SHP77 treated with DMSO at 0.1 percent for 48 hours (cell line): ENCODE measurements around the gene CSNK2A2.

Experiments used
- DNase-seq: peaks from one replicate; lab custom pipeline; 2025; lab: John Stamatoyannopoulos, UW

CSNK2A2 gene

DNA sequence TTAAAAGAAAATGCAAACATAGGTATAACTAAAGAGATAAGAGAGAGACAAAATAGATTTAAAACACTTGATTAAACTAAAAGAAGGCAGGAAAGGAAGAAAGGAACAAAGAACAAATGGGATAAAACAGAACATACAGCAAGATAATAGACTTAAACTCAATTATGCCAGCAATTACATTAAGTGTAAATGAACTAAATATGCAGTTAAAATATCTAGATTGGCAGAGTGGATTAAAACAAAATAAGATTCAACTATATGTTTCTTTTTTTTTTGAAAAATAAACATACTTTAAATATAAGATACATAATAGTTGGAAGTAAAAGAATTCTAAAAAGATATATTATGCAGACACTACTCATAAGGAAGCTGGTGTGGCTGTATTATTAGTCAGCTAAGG is 59.1 kb downstream of the CSNK2A2 start:
- DNase-seq: no peak

DNA sequence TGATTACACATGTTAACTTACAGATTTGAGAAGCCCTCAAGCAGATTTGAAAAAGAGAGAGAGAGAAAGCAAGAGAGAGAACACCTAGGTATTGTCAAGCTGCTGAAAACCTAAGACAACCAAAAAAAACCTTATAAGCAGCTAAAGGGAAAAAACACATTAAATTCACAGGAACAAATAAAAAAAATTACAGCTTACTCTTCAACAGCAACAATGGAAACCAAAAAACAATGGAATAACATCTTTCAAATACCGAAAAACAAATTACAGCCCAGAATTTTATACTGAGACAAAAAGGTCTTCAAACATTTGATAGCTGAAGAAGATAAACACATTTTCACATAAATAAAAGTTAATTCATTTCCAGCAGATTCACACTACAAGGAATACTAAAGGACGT is 60.3 kb downstream of the CSNK2A2 start:
- DNase-seq: no peak

DNA sequence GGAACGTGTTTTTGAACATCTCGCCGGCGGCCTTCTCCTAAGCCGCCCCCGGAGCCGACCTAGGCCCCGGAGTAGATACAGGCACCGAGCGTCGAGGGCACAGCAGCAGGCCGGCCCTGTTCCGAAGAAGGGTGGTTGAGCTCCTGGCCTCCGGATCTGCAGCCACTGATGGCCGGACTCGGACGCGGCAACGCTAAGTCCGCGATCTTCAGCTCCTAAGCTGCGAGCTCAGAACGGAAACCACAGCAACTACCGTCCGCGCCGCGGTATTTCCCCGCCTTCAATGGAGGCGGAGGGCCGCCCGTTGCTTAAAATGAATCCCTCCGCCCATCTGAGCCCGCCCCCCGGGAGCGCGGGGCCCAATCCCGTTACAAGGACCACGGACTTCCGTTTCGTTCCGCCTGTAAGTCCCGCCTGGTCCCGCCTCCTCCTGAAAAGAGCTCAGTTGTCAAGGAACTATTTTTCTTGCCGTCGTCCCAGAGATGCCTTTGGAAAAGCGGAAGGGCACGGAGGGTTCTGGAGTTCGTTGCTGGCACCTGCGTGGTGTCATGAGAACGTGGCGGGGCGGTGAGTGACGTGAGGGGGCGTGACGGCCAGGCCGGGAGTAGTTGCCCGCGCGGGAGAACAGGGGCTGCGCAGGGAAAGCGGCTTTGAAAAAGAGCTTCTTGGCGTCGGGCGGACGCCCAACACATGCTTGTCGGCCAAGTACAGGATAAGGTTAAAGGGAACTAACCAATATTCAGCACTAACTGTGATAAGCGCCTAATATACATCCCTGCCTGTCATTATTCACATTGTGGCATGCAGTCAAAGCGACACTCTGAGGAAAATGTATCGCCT is 68.6 kb downstream of the CSNK2A2 start, which contains the start of gene CFAP20:
TSS of gene CFAP20 (minus strand) at position 285 of the 840 bp plus-strand sequence. CDS start at position 19, 266 bp downstream.
- DNase-seq: peak; percentile 99

DNA sequence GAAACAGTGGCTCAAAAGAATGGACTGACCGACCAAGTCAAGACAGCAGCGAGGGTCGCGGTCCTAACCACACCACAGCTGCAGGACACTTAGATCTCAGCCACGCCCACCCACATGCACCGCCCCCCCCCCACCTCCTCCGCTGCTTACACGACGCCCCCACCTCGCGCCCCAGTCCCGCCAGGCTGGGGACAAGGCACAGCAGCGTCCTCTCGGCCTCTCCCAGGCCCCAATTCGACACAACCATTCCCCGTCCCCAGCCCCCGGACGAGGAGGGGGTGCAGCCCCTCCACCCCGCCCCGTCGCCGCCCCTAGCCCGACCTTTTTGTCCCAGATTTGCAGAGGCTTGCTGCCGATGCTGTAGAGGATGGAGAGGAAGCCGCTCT is 69.2 kb downstream of the CSNK2A2 start:
- no peak for DNase-seq

DNA sequence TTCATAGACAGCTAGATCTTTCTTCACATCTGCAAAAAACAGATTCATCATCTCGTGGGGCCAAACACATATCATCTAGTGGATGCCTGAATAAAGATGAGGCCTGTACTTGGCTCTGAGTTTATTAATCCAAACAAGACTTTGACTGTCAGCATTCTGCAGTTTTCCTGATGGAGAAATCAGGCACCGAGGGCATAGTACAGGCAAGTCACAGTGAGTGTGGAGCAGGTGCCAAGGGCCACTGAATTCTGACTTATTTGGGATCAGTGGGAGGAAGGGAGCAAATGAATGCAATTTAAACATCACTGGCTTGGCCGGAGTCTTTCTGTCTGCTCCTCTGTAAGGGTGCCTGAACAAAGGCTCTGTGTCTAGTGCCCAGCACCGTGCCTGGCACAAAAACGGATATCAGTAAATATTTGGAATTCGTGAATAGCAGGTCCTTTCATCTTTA is 69.7 kb downstream of the CSNK2A2 start:
- no peak for DNase-seq

DNA sequence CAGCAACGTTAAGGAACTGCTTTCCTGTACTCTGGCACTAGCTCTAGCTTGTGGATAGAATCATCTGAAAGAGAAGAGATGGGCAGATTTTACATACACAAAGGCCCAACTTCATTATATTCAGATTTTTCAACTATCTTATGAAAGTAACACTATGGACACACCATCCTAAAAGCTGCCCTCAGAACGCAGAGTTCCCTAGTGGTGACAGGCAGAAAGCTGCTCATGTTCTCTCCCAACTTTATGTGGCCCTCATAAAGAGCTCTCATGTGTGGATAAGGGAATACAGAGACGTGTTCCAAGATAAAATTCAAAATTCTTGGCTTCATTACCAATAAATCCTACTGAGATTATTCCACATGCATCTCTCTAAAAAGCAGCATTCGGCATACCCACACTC is 70.3 kb downstream of the CSNK2A2 start:
- DNase-seq: no peak

DNA sequence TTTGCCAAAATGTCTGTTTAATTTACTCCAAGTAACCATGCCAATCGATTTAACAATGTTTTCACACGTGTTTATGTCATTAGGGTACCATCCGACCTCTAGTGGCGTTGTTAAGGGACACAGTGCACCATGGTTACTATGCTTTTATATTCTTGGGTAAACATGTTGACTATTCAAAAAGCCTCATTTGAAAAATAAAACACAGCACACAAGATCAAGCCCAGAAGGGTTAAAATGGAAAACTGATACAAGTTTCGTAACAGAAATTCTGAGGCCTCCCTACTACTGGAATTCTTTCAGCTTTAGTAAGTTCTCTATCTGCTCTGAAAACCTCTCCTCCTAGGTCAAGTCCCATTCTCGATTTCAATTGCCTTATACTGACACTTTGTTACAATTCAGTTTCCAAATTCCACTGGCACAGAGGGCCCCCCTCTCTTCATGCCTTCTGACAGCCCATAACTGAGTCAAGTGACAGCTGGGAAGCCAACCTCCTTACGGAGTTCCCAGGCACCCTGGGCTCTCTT is 70.8 kb downstream of the CSNK2A2 start:
- DNase-seq: no peak

DNA sequence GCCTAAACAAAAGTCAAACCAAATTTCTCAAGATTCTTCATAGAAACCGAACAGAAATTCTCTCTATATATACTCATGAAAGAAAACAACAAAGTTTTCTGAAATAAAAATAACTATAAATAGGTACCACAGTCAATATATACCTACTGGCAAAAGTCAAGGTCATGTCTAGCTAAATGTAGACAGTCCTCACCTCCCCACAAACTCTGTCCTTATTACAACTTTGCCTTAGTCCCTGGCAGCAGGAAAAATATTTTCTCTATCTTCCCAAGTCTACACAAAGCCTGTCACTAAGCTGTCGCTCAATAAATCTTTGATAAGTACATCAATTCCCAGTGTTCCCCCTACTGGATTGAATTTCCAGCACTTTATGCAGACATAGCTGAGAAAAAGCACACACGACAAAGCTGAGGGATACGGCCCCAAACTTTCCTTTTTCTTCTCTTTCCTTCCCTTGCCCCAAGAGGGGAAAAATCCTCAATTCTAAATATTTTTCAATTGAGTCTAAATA is 71.4 kb downstream of the CSNK2A2 start:
- DNase-seq: no peak

DNA sequence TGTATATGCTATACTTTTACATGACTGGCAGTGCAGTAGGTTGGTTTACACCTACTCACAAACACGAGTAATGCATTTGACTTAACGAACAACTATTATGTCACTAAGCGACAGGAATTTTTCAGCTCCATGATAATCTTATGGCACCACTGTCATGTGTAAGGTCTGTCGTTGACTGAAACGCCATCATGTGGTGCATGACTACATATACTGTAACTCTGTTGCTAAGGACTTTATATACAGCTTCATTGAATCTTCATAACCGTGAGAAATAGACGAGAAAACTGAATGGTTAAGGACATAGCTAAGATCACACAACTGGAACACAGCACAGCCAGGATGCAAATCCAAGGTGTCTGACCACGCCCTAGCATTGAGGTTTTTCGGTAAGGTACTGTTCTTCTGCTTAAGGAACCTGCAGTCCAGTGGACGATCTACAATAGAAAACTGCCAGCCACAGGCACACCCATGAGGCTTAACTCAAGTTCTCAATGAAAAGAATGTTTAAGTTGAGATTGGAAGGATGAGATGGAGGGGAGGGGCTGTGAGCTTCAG is 72.0 kb downstream of the CSNK2A2 start:
- DNase-seq: no peak

DNA sequence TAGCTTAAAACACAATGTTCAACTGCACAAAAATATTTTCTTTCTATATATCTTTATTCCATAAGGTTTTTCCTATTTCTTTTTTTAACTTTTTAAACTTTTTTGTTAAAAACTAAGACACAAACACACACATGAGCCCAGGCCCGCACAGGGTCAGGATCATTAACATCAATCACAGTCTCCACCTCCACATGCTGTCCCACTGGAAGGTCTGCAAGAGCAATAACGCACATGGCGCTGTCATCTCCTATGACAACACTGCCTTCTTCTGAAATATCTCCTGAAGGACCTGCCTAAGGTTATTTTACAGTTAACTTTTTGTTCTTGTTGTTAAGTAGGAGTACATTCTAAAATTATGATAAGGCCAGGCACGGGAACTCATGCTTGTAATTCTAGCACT is 72.9 kb downstream of the CSNK2A2 start:
- no peak for DNase-seq

DNA sequence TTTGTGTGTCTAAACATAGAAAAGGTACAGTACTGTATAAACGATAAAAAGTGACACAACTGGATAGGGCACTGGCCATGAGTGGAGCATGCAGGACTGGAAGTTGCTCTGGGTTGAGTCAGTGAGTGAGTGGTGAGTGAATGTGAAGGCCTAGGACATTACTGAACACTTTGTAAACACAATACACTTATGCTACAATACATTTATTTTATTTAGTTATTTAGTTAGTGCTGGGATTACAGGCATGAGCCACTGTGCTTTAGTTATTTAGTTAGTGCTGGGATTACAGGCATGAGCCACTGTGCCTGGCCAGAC is 73.3 kb downstream of the CSNK2A2 start:
- DNase-seq: no peak

DNA sequence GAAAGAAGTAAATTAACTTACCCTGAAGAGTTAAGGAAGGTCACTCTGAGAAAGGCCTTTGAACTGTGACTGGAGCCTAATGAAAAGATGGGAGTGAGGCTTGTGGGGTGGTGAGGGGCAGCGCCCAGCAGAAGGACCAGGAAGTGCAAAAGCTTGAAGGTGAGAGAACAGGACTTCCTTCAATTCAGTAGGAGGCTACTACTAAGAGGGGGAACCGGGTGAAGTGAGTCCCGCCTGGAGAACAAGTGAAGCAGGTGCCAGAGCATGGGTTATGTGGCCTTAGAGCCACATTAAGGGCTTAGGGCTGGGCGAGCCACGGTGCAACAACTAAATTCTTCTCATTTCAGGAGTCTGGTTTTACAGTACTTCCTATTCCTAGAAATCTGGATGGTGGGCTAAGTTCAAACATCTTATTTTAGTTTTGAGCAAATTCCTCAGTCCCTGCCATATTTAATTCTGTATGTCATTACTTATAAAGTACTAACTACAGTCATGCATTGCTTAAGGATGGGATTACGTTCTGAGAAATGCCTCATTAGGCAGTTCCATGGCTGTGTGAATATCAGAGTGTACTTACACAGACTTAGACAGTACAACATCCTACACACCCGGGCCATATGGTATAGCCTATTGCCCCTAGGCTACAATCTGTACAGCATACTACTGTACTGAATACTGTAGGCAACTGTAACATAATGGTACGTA is 73.9 kb downstream of the CSNK2A2 start:
- no peak for DNase-seq

DNA sequence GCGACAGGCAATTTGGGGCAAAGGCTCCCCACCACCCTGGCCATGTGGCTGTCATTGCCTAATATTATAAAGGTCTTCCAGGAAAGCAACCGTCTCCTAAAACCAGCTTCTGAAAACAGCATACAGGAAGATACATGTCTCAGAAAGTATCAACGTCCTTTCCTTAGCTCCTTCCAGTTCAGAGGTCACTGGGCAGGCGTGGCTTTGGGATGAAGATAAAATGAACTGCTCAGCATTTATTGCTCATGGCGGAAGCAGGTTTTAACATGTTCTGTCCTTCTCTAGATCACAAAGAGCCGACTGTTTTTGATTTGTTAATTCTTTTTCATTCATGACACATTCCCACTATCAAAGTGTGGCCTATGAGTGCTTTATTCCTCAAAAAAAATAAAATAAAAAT is 76.8 kb downstream of the CSNK2A2 start:
- no peak for DNase-seq

DNA sequence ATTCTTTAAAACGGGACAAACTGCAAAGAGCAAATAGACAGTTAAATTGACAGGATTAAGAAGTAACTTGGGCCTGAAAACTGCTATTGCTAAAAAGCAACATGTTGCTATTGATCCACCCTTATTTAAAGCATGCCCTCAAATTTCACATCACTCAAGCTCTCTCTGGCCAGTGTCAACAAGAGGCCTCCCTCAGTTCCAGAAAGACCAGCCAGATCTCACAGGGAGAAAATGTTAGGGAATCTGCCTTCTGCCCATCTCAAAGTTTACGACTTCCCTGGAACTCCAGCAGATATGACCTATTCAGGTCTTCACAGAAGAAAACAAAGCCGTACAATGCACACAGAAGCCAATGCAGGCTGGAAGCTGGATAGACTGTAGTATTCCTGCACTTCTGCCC is 77.7 kb downstream of the CSNK2A2 start:
- DNase-seq: no peak

DNA sequence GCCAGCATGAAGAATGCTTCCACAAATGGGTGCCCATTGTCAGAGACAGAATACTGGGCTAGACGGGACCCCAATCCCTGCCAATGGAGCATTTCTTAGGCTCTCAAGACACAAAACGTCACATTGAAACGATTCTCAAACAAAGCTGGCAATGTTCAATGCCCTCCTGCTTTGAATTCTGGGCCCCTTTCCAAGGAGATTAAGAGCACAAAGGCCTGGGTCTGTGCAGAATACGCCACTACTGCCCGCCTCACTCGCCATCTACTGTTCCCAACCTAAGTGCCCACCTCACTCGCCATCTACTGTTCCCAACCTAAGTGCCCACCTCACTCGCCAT is 78.4 kb downstream of the CSNK2A2 start:
- DNase-seq: no peak

DNA sequence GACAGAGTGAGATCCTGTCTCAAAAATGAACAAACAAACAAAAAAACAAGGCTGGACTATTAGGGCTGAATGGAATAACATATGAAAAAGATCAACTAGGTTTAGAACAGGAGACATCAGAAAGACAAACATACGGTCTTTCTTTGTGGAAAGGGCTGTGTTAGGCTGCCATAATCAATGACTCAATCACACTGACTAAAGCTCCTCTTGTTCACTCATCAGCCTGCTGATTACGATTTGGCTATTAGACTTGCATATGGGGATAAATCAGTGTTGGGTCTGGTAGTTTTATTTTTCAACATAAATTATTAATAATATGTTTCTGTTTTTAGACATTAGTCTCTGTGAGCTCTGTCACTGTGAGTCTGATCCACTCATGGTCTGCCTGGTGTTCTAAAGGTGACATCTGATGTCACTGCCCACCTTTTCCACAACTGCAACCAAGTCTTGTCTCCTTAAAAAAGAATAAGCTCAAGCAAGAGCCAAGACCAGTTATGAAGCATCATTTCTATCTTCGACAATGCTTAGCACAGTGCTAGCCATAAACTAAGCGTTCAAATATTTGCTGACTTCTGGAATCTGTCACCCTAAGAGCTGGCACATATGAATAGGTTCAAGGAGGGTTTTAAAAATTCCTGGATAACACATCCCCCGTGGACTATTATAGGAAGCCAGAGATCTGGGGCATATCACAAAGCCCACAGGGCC is 79.0 kb downstream of the CSNK2A2 start:
- DNase-seq: no peak

DNA sequence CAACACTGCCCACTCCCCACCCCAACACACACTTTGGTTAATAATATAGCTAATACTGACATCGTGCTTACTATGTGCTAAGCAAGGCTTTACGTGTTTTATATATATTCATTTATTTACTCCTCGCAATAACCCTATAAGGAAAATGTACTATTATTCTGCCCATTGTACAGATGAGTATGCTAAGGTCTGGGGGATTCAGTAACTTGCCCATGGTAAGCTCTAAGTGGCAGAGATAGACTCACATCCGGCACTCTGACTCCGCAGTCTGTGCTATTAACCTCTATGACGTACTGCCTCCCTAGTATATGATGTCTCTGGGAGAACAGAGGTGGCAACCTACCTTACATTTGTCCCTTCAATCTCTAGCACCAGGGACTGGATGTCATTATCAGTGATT is 81.4 kb downstream of the CSNK2A2 start:
- no peak for DNase-seq

DNA sequence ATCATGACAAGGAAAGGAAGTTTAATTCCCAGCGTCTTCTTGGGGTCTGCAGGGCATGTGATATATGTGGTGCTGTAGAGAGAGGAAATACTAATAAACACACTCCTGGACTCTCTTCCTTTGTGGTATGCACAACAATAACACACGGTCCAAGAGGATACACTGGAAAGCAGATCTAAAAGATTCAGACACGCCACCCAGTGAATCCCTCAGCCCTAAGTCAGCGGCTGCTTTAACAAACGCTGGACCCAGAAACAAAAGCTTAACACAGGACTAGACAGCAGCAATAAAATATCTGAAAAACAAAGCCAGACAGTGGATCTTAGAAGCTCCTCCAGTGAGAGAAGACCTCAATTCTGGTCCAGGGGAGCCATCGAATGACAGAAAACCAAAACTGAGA is 81.8 kb downstream of the CSNK2A2 start:
- no peak for DNase-seq

DNA sequence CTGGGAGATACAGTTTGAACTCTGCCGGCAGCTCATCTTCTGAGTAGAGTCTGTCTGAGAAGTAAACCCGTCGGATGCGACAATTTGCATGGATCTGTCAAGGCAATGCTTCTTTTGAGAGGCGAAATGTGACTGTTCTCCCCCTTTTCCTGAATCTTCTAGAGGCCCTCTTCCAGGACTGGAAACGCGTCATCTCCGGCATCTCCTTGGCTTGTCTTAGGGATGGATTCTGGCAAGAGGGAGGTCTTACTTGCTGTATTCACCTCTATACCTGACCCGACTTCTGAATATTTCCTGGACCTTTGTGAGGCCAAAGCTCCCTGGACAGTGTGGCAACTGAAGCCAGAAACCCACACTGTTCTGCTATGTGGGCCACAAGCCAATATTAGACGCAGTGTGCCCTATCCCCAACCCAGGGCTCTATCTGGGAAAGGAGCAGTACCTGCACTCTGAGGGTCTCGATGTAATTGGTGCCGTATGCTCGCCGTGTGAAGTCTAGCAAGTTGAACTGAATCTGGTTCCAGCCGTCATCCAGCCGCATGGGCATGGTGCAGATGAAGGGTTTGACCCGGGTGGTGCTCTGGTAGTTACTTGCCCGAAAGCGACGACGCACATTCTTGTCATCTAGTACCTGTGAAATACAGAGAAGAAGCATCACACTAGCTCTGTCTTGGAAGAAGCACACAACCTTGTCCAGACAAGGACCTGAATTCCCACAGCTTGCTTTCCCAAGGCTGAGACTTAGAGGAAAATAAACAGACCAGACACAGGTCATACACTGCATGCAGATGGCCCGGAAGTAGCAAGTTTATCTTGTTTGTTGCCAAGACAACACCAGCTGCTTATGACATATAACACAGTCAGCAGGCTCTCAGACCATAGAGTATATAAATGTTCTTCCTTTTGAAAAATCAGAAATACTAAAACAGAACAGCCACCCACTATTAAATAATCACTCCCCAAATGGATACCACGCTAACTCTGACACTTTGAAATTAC is 82.8 kb downstream of the CSNK2A2 start:
- no peak for DNase-seq

DNA sequence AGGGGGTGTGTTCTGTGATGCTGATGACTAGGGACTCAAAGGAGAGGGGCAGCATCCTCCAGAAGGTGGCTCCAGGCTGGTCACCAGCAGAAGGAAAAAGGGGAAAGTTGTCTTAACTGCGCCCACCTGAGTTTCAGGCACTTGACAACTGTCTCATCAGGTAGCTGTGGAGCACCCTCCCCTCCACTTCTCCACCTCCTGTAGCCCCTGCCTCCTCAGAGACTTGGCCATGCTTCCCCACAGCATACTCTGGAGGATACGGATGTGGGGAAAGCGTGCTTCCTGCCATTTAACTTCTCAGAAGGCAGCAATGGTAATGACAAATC is 86.6 kb downstream of the CSNK2A2 start:
- DNase-seq: no peak
